Aorta (tissue), 5 donors: ENCODE measurements around the gene EXD3. TPM values are rescaled to one million over a fixed set of nuclear protein-coding genes. Genes with fewer than 3 reads are reported as not detected.

Experiments
- ATAC-seq: fragments of 200-7000 bp; cut with Tn5 transposase; one replicate; pipeline ENCODE4 v1.9.1; 2022; ENCODE audit warnings: moderate library complexity; ENCODE audit not compliant: low FRiP score
- DNase-seq, 2 donors: peaks; one replicate each; pipeline ENCODE4 v3.0.0-alpha.2; 2020
- H3K27ac ChIP-seq, 2 donors: one replicate each; pipeline ENCODE4 v1.5.1; 2013; ENCODE audit warnings: low read length in 2 of 2, mild to moderate bottlenecking in 2 of 2, moderate library complexity in 2 of 2, control low read depth in 1 of 2, inconsistent platforms in 1 of 2, low read depth in 1 of 2
- H3K27me3 ChIP-seq, 2 donors: one replicate each; pipeline ENCODE4 v1.6.1; 2013; ENCODE audit warnings: control low read depth in 1 of 2, low read length in 1 of 2, mild to moderate bottlenecking in 1 of 2, moderate library complexity in 1 of 2; ENCODE audit not compliant: insufficient read depth in 2 of 2, control insufficient read depth in 1 of 2
- H3K36me3 ChIP-seq, 2 donors: one replicate each; pipeline ENCODE4 v1.6.1; 2013; ENCODE audit warnings: control low read depth in 1 of 2, low read length in 1 of 2, mild to moderate bottlenecking in 1 of 2; ENCODE audit not compliant: insufficient read depth in 2 of 2, control insufficient read depth in 1 of 2
- H3K4me1 ChIP-seq, 2 donors: one replicate each; pipeline ENCODE4 v1.6.1; 2013; ENCODE audit warnings: low read length in 2 of 2, control low read depth in 1 of 2, mild to moderate bottlenecking in 1 of 2, moderate library complexity in 1 of 2; ENCODE audit not compliant: insufficient read depth in 2 of 2, control insufficient read depth in 1 of 2
- H3K4me3 ChIP-seq, 2 donors: one replicate each; pipeline ENCODE4 v1.5.1; 2013; ENCODE audit warnings: low read length in 2 of 2, control low read depth in 1 of 2, mild to moderate bottlenecking in 1 of 2
- H3K9me3 ChIP-seq: one replicate; pipeline ENCODE4 v1.6.1; 2013; ENCODE audit warnings: mild to moderate bottlenecking, low read length; ENCODE audit not compliant: control insufficient read depth
- WGBS, 2 donors: extraction: QIAGEN DNeasy Blood & Tissue Kit; methylation state at CpG; one replicate each; pipeline ENCODE4 v1.1.7; 2013; 5-methylcytosine and 5-hydroxymethylcytosine counted together
- intact Hi-C, 2 donors: fragments of 100-400 bp; cut with DNase I; formaldehyde crosslinking; loops; one replicate each; pipeline versions ENCODE4 v1.14.2 to v1.15.0; 2022
- polyA plus RNA-seq, 2 donors: library from polyadenylated mRNA; stranded (reverse); fragments of 200-250 nt; gene quantifications; one replicate each; pipeline ENCODE4 v1.2.3, GENCODE V29; 2013
- total RNA-seq, 2 donors: library from RNA; stranded (reverse); fragmentation: NEBNext Ultra II Directional; extraction: Animal tissue kit (Norgen Biotek cat#: 25700); gene quantifications; one replicate each; pipeline ENCODE4 v1.2.1, GENCODE V29; 2021
- donor health status: healthy with polysubstance abuse.
- donor health status: Bipolar disorder and iron deficiency.
- donor health status: DM: no; HTN: no; CAD: no.
- donor health status: DM: no; HTN: no; CAD: no.
- donor health status: DM: yes; HTN: yes; CAD: no.

EXD3 gene
- total and polyA plus RNA-seq, 4 donors, result 15.9 to 96.8 (median 30.0) TPM

GRCh38 chr9:137464291-137464999, 41.5 kb upstream of the EXD3 start:
- ATAC-seq (no peak), DNase-seq (peak; percentile 46 to 62)
- Histone ChIP-seq H3K27me3 (no peaks in the 10 kb centered on the region), H3K27ac (no peak overlapping the region), H3K36me3 (no peaks in the 10 kb centered on the region), H3K9me3 (no peaks in the 10 kb centered on the region), H3K4me1 (no peaks in the 10 kb centered on the region), H3K4me3 (no peak overlapping the region)
- intact Hi-C loops, result no loop called here
- 95% methylated on average over 28 of the region's 28 CpGs for WGBS, 2 donors

- Histone ChIP-seq H3K9me3 (no peaks in the 10 kb centered on the region), H3K36me3 (no peaks in the 10 kb centered on the region), H3K27ac (no peak overlapping the region), H3K4me3 (no peak overlapping the region), H3K4me1 (no peaks in the 10 kb centered on the region), H3K27me3 (no peaks in the 10 kb centered on the region)
- ATAC-seq (no peak), DNase-seq (peak; percentile 42 to 77)
- intact Hi-C loops, result no loop called here
- 96 to 97% methylated on average over 18 of the region's 18 CpGs for WGBS, 2 donors
These were observed 40.9 kb upstream of the EXD3 start for GRCh38 chr9:137463931-137464290.

GRCh38 chr9:137462986-137463930, 40.3 kb upstream of the EXD3 start:
- intact Hi-C loops, result no loop called here
- Histone ChIP-seq H3K27me3 (no peaks in the 10 kb centered on the region), H3K36me3 (no peaks in the 10 kb centered on the region), H3K4me1 (no peaks in the 10 kb centered on the region), H3K9me3 (no peaks in the 10 kb centered on the region), H3K27ac (no peak overlapping the region), H3K4me3 (no peak overlapping the region)
- WGBS, 2 donors, result 90 to 92% methylated on average over 27 to 30 of the region's 30 CpGs
- ATAC-seq (no peak), DNase-seq (peak; percentile 40 to 65)

GRCh38 chr9:137462396-137462985, 39.5 kb upstream of the EXD3 start:
- no peaks in the 10 kb centered on the region for H3K4me1 ChIP-seq
- WGBS, 2 donors, result 93 to 96% methylated on average over 25 of the region's 25 CpGs
- H3K27ac ChIP-seq, result no peak overlapping the region
- H3K9me3 ChIP-seq, result no peaks in the 10 kb centered on the region
- intact Hi-C loops, result no loop called here
- ATAC-seq, result no peak
- no peak overlapping the region for H3K4me3 ChIP-seq
- no peaks in the 10 kb centered on the region for H3K27me3 ChIP-seq
- DNase-seq, result peak; percentile 48 to 74
- no peaks in the 10 kb centered on the region for H3K36me3 ChIP-seq

- Histone ChIP-seq H3K4me1 (no peaks in the 10 kb centered on the region), H3K4me3 (no peak overlapping the region), H3K27ac (no peak overlapping the region), H3K9me3 (no peaks in the 10 kb centered on the region), H3K36me3 (no peaks in the 10 kb centered on the region), H3K27me3 (no peaks in the 10 kb centered on the region)
- 86 to 89% methylated on average over 52 of the region's 52 CpGs for WGBS, 2 donors
- intact Hi-C loops, result no loop called here
- DNase-seq, result peak; percentile 73 to 86
- ATAC-seq, result no peak
These were observed 38.9 kb upstream of the EXD3 start for GRCh38 chr9:137461663-137462395.

- Histone ChIP-seq H3K36me3 (no peaks in the 10 kb centered on the region), H3K9me3 (no peaks in the 10 kb centered on the region), H3K4me1 (no peaks in the 10 kb centered on the region), H3K4me3 (no peak overlapping the region), H3K27me3 (no peaks in the 10 kb centered on the region), H3K27ac (no peak overlapping the region)
- intact Hi-C loops, result no loop called here
- ATAC-seq (no peak), DNase-seq (peak; percentile 54 to 65)
- 95 to 96% methylated on average over 20 to 21 of the region's 21 CpGs for WGBS, 2 donors
These were observed 38.3 kb upstream of the EXD3 start for GRCh38 chr9:137461316-137461662.

GRCh38 chr9:137460363-137461315, 37.7 kb upstream of the EXD3 start:
- Histone ChIP-seq H3K27me3 (no peaks in the 10 kb centered on the region), H3K9me3 (no peaks in the 10 kb centered on the region), H3K4me3 (no peak overlapping the region), H3K36me3 (peaks cover 0 to under 1% of the 10 kb centered on the region in 2 donors), H3K27ac (no peak overlapping the region), H3K4me1 (no peaks in the 10 kb centered on the region)
- ATAC-seq, result no peak
- intact Hi-C loops, result no loop called here
- WGBS, 2 donors, result 93 to 94% methylated on average over 31 of the region's 31 CpGs
- peak; percentile 53 to 72 for DNase-seq
